ENCODE results near the gene ACCS. TPM values are rescaled to one million over a fixed set of nuclear protein-coding genes. Genes with fewer than 3 reads are reported as not detected.

The ACCS gene
- 7.0 and 7.8 TPM in 2 replicates for polyA plus RNA-seq (2011; rRNA removed)
- 6.4 and 7.7 TPM in 2 replicates for polyA minus RNA-seq (2011; rRNA and poly(A)+ RNA removed)

GRCh38 chr11:44065841-44066731 is at the start of gene ACCS:
TSS of gene ACCS (plus strand) at chr11:44066270. CDS start at chr11:44067628, 1,358 bp downstream.
- Histone ChIP-seq H3K27ac (ENCODE audit: low read depth, low read length) (peak within 1 kb of the TSS; percentile 81), H3K27me3 (ENCODE audit: control insufficient read depth, insufficient read depth, low read length) (peaks cover 5% of the 10 kb centered on the region), H3K9me3 (ENCODE audit: control insufficient read depth, insufficient read depth, low read length) (no peaks in the 10 kb centered on the region; the same call in 1 of the 2 replicates), H3K4me3 (ENCODE audit: low read depth, low read length) (peak within 1 kb of the TSS; percentile 71)
- peak; percentile 74 for DNase-seq (ENCODE audit: low read depth, low spot score)
- POLR2A ChIA-PET, result no interaction called here
- CTCF ChIA-PET, result interaction anchor here (0.6 to 2.1 kb wide), 13 partner anchors 10 to 236 kb away, joined by 3 to 13 read pairs (median 4); partner anchors contain the start of gene EXT2
- TF ChIP-seq CTCF (IDR thresholded peaks at IDR 0.05; ENCODE audit: low read depth, low read length), result peak; percentile 65

- Histone ChIP-seq H3K4me3 (ENCODE audit: low read depth, low read length) (no peak overlapping the region), H3K9me3 (ENCODE audit: control insufficient read depth, insufficient read depth, low read length) (no peaks in the 10 kb centered on the region), H3K27ac (ENCODE audit: low read depth, low read length) (no peak overlapping the region), H3K27me3 (ENCODE audit: control insufficient read depth, insufficient read depth, low read length) (no peaks in the 10 kb centered on the region)
- TF ChIP-seq CTCF (IDR thresholded peaks at IDR 0.05; ENCODE audit: low read depth, low read length), result no peak
- ChIA-PET POLR2A (no interaction called here), CTCF (interaction anchor here (2.0 kb wide), 1 partner anchor 21 kb away, joined by 6 read pairs; no protein-coding TSS in a partner anchor)
- no peak for DNase-seq (ENCODE audit: low read depth, low spot score)
Measured at GRCh38 chr11:44016546-44017442, 49.3 kb upstream of the ACCS start.

GRCh38 chr11:44017443-44018126 is 48.5 kb upstream of the ACCS start:
- Histone ChIP-seq H3K4me3 (ENCODE audit: low read depth, low read length) (no peak overlapping the region), H3K27me3 (ENCODE audit: control insufficient read depth, insufficient read depth, low read length) (no peaks in the 10 kb centered on the region), H3K9me3 (ENCODE audit: control insufficient read depth, insufficient read depth, low read length) (no peaks in the 10 kb centered on the region), H3K27ac (ENCODE audit: low read depth, low read length) (no peak overlapping the region)
- CTCF ChIA-PET, result interaction anchor here (2.0 kb wide), 1 partner anchor 20 kb away, joined by 6 read pairs; no protein-coding TSS in a partner anchor
- TF ChIP-seq CTCF (IDR thresholded peaks at IDR 0.05; ENCODE audit: low read depth, low read length), result no peak
- DNase-seq (ENCODE audit: low read depth, low spot score), result no peak
- POLR2A ChIA-PET, result no interaction called here

- POLR2A ChIA-PET, result no interaction called here
- H3K27ac ChIP-seq (ENCODE audit: low read depth, low read length), result no peak overlapping the region
- CTCF ChIA-PET, result no interaction called here
- H3K9me3 ChIP-seq (ENCODE audit: control insufficient read depth, insufficient read depth, low read length), result no peaks in the 10 kb centered on the region
- no peak for TF ChIP-seq CTCF (IDR thresholded peaks at IDR 0.05; ENCODE audit: low read depth, low read length)
- DNase-seq (ENCODE audit: low read depth, low spot score), result no peak
- no peak overlapping the region for H3K4me3 ChIP-seq (ENCODE audit: low read depth, low read length)
- H3K27me3 ChIP-seq (ENCODE audit: control insufficient read depth, insufficient read depth, low read length), result no peaks in the 10 kb centered on the region
Measured at GRCh38 chr11:44018127-44018521, 47.9 kb upstream of the ACCS start.

Data from AG04450 (cell line).